A673 (cell line): ENCODE data around the gene AGR3. TPM values are rescaled to one million over a fixed set of nuclear protein-coding genes. Genes with fewer than 3 reads are reported as not detected.

Experiments
- BruUV-seq: library from RNA; stranded (reverse); fragments of 400-500 nt; replicated peaks from 2 replicates; lab custom pipeline; 2021; lab: Mats Ljungman, UMichigan
- CTCF ChIA-PET: fragments of 300-600 bp; sonication (Branson Sonifier 250); formaldehyde crosslinking; loops from one replicate; lab custom pipeline; 2022; ENCODE audit warnings: antibody characterized with exemption; lab: Charles Lee
- POLR2A ChIA-PET: fragments of 300-600 bp; sonication (Branson Sonifier 250); formaldehyde crosslinking; loops from one replicate; lab custom pipeline; 2022; ENCODE audit warnings: antibody characterized with exemption; ENCODE audit not compliant: low non-redundant PET; lab: Charles Lee
- DNase-seq: peaks from one replicate; pipeline ENCODE4 v3.0.0-alpha.2; 2015; ENCODE audit warnings: low spot score
- H3K27ac ChIP-seq: fragments of 200-600 bp; sonication (generic); 2 replicates; pipeline ENCODE4 v1.5.1; 2016; ENCODE audit warnings: mixed run types, low read depth, mild to moderate bottlenecking, mixed read lengths, antibody characterized with exemption, low read length; ENCODE audit not compliant: poor library complexity, severe bottlenecking
- H3K27me3 ChIP-seq: fragments of 200-600 bp; sonication (generic); replicated peaks from 2 replicates; pipeline ENCODE4 v1.6.1; 2017; ENCODE audit warnings: mixed run types, low read depth, mild to moderate bottlenecking, mixed read lengths, antibody characterized with exemption, low read length; ENCODE audit not compliant: insufficient read depth, poor library complexity
- H3K36me3 ChIP-seq: fragments of 200-600 bp; sonication (generic); 2 replicates; pipeline ENCODE4 v1.6.1; 2016; ENCODE audit warnings: mixed run types, mild to moderate bottlenecking, mixed read lengths, antibody characterized with exemption, low read length; ENCODE audit not compliant: insufficient read depth, poor library complexity, severe bottlenecking
- H3K4me1 ChIP-seq: fragments of 200-600 bp; sonication (generic); 2 replicates; pipeline ENCODE4 v1.6.1; 2017; ENCODE audit warnings: mixed run types, mild to moderate bottlenecking, mixed read lengths, antibody characterized with exemption, low read length; ENCODE audit not compliant: insufficient read depth, poor library complexity, severe bottlenecking
- H3K4me3 ChIP-seq: fragments of 200-600 bp; sonication (generic); 2 replicates; pipeline ENCODE4 v1.5.1; 2016; ENCODE audit warnings: low read depth, mixed run types, mild to moderate bottlenecking, mixed read lengths, low read length; ENCODE audit not compliant: poor library complexity, severe bottlenecking
- H3K9me3 ChIP-seq: fragments of 200-600 bp; sonication (generic); 2 replicates; pipeline ENCODE4 v1.6.1; 2016; ENCODE audit warnings: mixed run types, low read depth, mild to moderate bottlenecking, mixed read lengths, antibody characterized with exemption, low read length; ENCODE audit not compliant: poor library complexity, severe bottlenecking
- EZH2 ChIP-seq: fragments of 200-600 bp; sonication (generic); IDR thresholded peaks from 2 replicates; pipeline ENCODE4 v1.6.1; 2017; ENCODE audit warnings: borderline replicate concordance, low read depth, mild to moderate bottlenecking, mixed read lengths, antibody characterized with exemption, low read length; ENCODE audit not compliant: poor library complexity, severe bottlenecking
- intact Hi-C: fragments of 100-400 bp; cut with micrococcal nuclease; formaldehyde crosslinking; loops from one replicate; pipeline ENCODE4 v1.10.0; 2022; ENCODE audit not compliant: unreplicated experiment
- total RNA-seq: library from RNA; stranded (reverse); gene quantifications from 2 replicates; pipeline ENCODE4 v1.2.3, GENCODE V29; 2021
- TF ChIP-seq, protein P1 (sequence below): fragments of 300-800, 200-600 bp; sonication (generic); conservative IDR thresholded peaks from 2 replicates; pipeline ENCODE4 v1.5.1; 2017; ENCODE audit warnings: low read depth, mild to moderate bottlenecking, antibody characterized with exemption, low read length, moderate library complexity, mixed read lengths

AGR3 gene
- total RNA-seq, 1 experiment from 2014 or later = not detected

DNA sequence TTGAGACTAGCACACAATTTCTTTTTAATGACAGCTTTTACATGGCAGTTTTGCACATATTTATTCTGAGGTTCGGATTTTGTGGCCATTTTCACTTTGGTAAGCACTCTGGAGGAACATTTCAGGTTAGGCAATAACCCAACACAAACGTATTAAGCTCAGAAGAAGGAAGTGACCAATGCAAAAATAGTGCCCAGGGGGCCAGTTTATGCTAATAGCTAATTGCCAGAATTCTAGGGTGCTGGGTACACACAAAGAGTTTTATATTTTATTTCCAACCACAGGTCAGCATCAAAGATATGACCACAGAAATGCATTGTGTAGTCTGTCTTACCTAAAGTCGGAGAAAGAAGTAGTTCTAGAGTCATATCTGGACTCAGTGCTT lies 68.6 kb downstream of the AGR3 start:
- POLR2A ChIA-PET = no interaction called here
- Histone ChIP-seq H3K4me1 (peaks cover 21% of the 10 kb centered on the region), H3K27me3 (no peaks in the 10 kb centered on the region), H3K27ac (no peak overlapping the region), H3K36me3 (no peaks in the 10 kb centered on the region), H3K4me3 (no peak overlapping the region), H3K9me3 (no peaks in the 10 kb centered on the region)
- DNase-seq = no peak
- TF ChIP-seq EZH2 = no peak
- TF ChIP-seq, protein P1, sequence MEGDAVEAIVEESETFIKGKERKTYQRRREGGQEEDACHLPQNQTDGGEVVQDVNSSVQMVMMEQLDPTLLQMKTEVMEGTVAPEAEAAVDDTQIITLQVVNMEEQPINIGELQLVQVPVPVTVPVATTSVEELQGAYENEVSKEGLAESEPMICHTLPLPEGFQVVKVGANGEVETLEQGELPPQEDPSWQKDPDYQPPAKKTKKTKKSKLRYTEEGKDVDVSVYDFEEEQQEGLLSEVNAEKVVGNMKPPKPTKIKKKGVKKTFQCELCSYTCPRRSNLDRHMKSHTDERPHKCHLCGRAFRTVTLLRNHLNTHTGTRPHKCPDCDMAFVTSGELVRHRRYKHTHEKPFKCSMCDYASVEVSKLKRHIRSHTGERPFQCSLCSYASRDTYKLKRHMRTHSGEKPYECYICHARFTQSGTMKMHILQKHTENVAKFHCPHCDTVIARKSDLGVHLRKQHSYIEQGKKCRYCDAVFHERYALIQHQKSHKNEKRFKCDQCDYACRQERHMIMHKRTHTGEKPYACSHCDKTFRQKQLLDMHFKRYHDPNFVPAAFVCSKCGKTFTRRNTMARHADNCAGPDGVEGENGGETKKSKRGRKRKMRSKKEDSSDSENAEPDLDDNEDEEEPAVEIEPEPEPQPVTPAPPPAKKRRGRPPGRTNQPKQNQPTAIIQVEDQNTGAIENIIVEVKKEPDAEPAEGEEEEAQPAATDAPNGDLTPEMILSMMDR = no peak
- no TSS peak for BruUV-seq
- intact Hi-C loops = no loop called here
- CTCF ChIA-PET = no interaction called here

DNA sequence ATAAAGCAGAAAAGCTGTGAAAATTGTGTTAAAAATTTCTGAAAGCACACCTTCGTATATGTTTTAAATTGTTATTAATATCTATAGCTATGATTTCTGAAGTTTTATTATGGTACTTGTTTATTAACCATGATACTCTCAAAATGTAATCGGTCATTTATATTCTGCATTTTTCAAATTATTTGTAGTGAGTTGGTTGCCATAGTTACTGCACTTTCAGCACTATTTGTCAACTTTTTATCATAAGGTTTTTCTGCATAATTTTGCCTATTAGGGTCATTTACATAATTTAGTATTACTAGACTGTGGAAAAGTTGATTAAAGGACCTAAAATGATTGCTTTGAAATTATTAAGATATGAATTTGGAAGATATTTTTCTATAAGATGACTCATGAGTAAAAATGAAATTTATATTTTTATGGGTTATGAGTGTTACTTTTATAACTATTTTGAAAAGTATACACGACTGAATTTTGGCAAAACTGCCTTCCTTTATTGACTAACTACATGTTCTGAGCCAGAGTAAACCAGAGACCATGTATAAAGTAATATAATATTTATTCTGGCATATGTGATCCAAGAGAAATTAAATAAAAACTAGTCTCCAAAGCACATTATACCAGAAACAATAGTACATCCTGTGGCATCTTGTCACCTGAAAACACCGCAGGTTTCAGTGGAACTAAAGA lies 69.1 kb downstream of the AGR3 start:
- DNase-seq = no peak
- BruUV-seq = no TSS peak
- ChIA-PET POLR2A (no interaction called here), CTCF (no interaction called here)
- Histone ChIP-seq H3K4me1 (peaks cover 21% of the 10 kb centered on the region), H3K36me3 (no peaks in the 10 kb centered on the region), H3K4me3 (no peak overlapping the region), H3K27me3 (no peaks in the 10 kb centered on the region), H3K9me3 (no peaks in the 10 kb centered on the region), H3K27ac (no peak overlapping the region)
- TF ChIP-seq, protein P1 = no peak
- no peak for TF ChIP-seq EZH2
- intact Hi-C loops = no loop called here

DNA sequence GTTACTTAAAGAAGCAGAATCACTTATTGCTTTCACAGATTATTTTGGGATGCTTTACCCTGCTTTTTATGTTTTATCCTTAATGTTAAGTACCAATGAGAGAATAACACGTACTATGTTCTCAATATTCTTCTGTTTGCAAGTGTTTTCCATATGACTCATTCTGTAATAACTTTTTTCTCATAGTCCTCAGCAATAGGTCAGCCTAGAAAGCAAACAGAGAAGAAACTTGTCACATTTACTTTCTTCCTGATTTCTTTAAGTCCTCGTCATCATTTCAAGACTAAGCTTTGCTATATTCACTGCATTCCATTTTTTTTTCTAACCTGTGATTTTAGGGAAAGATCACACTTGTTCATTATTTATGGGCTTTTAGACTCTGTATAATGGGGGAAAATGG lies 70.2 kb downstream of the AGR3 start:
- POLR2A ChIA-PET = no interaction called here
- BruUV-seq = no TSS peak
- CTCF ChIA-PET = no interaction called here
- no peak for DNase-seq
- peaks cover 30% of the 10 kb centered on the region for H3K4me1 ChIP-seq
- no peaks in the 10 kb centered on the region for H3K36me3 ChIP-seq
- no peak overlapping the region for H3K27ac ChIP-seq
- no peaks in the 10 kb centered on the region for H3K27me3 ChIP-seq
- no peak for TF ChIP-seq EZH2
- intact Hi-C loops = no loop called here
- no peaks in the 10 kb centered on the region for H3K9me3 ChIP-seq
- H3K4me3 ChIP-seq = no peak overlapping the region

DNA sequence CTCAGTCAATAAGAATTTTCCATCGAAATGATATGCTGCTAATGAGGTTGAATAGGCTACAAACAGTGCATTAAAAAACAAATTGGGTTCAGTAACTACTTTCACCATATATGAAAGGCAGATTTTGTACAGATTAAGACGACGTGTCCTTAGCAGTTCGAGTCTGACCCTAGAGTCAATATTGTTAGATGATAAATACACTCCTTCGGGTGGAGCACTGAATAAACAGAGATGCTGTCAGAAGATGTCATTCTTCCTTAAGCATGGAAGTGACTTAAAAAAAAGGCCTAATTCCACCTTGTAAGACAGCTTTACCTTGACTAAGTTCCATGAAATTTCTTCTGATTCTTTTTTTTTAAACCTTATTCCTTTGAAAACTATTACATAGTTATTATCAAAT lies 71.2 kb downstream of the AGR3 start:
- BruUV-seq = no TSS peak
- TF ChIP-seq, protein P1 = no peak
- no peak for TF ChIP-seq EZH2
- no peak for DNase-seq
- H3K4me1 ChIP-seq = peaks cover 30% of the 10 kb centered on the region
- CTCF ChIA-PET = no interaction called here
- no peaks in the 10 kb centered on the region for H3K9me3 ChIP-seq
- intact Hi-C loops = no loop called here
- POLR2A ChIA-PET = no interaction called here
- no peak overlapping the region for H3K4me3 ChIP-seq
- no peak overlapping the region for H3K27ac ChIP-seq
- H3K36me3 ChIP-seq = no peaks in the 10 kb centered on the region
- H3K27me3 ChIP-seq = no peaks in the 10 kb centered on the region
